ENCODE data around the gene NEUROD2. TPM values are rescaled to one million over a fixed set of nuclear protein-coding genes. Genes with fewer than 3 reads are reported as not detected.
"Not testable (repeated sequence)": the region's sequence is repeated elsewhere in the genome, so short reads cannot be mapped to it uniquely, and the experiment has no call there.

NEUROD2 gene
- total RNA-seq, 2 donors from 2014 or later = not detected

DNA sequence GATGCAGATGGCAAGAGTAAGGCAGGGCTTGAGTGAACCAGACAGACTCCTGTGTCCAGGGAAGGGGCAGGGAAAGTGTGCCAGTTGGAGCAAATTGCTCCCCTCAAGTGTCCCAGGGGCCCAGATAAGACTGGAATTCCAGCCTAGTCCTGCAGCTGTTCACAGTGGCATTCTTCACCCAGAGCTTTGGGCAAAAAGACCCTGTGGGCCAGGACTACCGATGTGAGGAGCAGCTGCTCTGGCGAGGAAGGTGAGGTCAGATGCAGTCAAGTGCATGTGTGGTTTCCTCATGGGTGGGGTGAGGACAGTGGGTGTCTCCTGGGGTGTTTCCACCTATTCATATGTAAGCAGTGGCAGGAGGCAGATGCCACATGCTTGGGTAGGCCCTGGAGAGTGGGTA, 14.3 kb downstream of the NEUROD2 start:
- TF ChIP-seq, protein P1, sequence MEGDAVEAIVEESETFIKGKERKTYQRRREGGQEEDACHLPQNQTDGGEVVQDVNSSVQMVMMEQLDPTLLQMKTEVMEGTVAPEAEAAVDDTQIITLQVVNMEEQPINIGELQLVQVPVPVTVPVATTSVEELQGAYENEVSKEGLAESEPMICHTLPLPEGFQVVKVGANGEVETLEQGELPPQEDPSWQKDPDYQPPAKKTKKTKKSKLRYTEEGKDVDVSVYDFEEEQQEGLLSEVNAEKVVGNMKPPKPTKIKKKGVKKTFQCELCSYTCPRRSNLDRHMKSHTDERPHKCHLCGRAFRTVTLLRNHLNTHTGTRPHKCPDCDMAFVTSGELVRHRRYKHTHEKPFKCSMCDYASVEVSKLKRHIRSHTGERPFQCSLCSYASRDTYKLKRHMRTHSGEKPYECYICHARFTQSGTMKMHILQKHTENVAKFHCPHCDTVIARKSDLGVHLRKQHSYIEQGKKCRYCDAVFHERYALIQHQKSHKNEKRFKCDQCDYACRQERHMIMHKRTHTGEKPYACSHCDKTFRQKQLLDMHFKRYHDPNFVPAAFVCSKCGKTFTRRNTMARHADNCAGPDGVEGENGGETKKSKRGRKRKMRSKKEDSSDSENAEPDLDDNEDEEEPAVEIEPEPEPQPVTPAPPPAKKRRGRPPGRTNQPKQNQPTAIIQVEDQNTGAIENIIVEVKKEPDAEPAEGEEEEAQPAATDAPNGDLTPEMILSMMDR (IDR thresholded peaks at IDR 0.05) = no peak
- H3K9me3 ChIP-seq = no peaks in the 10 kb centered on the region
- no peaks in the 10 kb centered on the region for H3K36me3 ChIP-seq
- no peak overlapping the region for H3K4me3 ChIP-seq
- peaks cover 4 to 8% of the 10 kb centered on the region in 2 donors for H3K4me1 ChIP-seq (ENCODE audit: control insufficient read depth in 1 of 2, low read depth in 2 of 2)
- no peak overlapping the region for H3K27ac ChIP-seq
- no peak for DNase-seq (ENCODE audit: low spot score)
- ATAC-seq (ENCODE audit: insufficient number of reproducible peaks, low FRiP score, low read depth) = no peak
- peaks cover 16% of the 10 kb centered on the region for H3K27me3 ChIP-seq (replicated peaks; ENCODE audit: insufficient read depth)

DNA sequence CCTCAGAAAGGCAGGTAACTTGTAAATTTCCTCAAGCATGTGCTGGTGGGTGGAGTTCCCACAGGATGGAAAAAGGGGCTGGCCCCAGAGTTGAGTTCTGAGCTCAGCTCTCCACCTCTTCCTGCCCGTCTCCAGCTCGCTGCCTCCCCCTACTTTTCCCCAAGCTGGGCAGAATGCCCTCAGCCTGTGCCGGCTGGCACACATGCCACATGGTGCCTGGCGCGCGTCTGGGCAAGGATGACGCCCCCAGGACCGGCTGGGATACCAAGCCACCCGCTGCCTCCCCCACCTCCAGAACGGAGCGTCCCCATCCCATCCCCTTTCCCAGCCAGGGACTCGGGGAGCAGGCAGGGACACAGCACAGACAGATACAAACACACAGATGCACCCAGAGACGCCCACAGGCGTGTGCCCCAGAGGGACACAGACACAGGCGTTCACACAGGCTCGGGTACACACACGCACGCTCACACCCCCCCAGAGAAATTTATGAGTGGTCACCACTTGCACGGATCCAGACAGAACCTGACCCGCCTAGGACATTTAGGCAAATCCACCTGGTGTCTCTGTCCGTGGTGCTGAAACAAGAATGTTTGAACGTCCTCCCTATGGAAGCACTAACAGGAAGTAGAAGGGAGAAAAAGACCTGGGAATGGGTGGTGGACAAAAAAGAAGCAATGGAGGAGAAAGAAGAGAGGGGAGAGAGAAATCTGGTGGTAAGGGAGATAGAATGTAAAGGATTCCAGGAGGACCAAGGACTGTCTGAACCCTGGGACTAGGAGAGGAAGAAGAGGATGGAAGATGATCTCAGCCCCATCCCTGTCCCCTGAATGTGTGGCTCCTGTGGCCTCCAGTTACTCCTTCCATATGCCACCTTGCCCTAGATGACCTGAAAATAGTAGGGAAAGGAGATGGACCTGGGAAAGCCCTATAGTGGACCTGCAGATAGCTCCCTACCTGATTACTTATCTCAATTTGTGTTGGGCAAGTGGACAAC, 15.5 kb downstream of the NEUROD2 start:
- TF ChIP-seq, protein P1 (IDR thresholded peaks at IDR 0.05) = no peak
- DNase-seq (ENCODE audit: low spot score) = no peak
- ATAC-seq (ENCODE audit: insufficient number of reproducible peaks, low FRiP score, low read depth) = no peak
- no peaks in the 10 kb centered on the region for H3K4me1 ChIP-seq (ENCODE audit: control insufficient read depth in 1 of 2, low read depth in 2 of 2)
- no peaks in the 10 kb centered on the region for H3K36me3 ChIP-seq
- H3K27ac ChIP-seq = no peak overlapping the region
- no peak overlapping the region for H3K4me3 ChIP-seq
- no peaks in the 10 kb centered on the region for H3K9me3 ChIP-seq
- H3K27me3 ChIP-seq (replicated peaks; ENCODE audit: insufficient read depth) = peaks cover 8% of the 10 kb centered on the region

GRCh38 chr17:39590180-39590579, 17.5 kb downstream of the NEUROD2 start:
- not testable (repeated sequence) for H3K4me1 ChIP-seq (ENCODE audit: control insufficient read depth in 1 of 2, low read depth in 2 of 2); H3K4me3 ChIP-seq; DNase-seq (ENCODE audit: low spot score); H3K9me3 ChIP-seq; H3K36me3 ChIP-seq; H3K27ac ChIP-seq; H3K27me3 ChIP-seq (replicated peaks; ENCODE audit: insufficient read depth); ATAC-seq (ENCODE audit: insufficient number of reproducible peaks, low FRiP score, low read depth)

- no peak for ATAC-seq (ENCODE audit: insufficient number of reproducible peaks, low FRiP score, low read depth)
- DNase-seq (ENCODE audit: low spot score) = no peak
- Histone ChIP-seq H3K9me3 (no peaks in the 10 kb centered on the region), H3K4me1 (ENCODE audit: control insufficient read depth in 1 of 2, low read depth in 2 of 2) (no peaks in the 10 kb centered on the region), H3K36me3 (no peaks in the 10 kb centered on the region), H3K4me3 (no peak overlapping the region), H3K27ac (no peak overlapping the region), H3K27me3 (replicated peaks; ENCODE audit: insufficient read depth) (no peaks in the 10 kb centered on the region)
- TF ChIP-seq, protein P1 (IDR thresholded peaks at IDR 0.05) = no peak
These were observed 25.1 kb downstream of the NEUROD2 start for GRCh38 chr17:39582658-39583057.

DNA sequence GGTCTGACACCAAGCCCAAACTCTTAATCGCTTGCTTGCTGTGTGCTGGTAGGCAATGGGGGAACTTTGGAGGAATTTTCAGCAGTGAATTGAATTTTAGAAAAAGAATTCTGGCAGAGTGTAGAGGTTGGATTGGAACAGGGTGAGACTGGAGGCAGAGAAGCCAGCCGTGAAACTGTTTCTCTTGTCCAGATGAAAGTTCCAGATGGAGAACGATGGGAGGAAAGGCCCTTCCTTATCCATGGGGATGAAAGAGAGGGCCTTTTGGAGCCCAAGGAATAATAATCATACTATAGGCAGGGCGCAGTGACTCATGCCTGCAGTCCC, 26.0 kb downstream of the NEUROD2 start:
- H3K36me3 ChIP-seq = no peaks in the 10 kb centered on the region
- no peak for ATAC-seq (ENCODE audit: insufficient number of reproducible peaks, low FRiP score, low read depth)
- DNase-seq (ENCODE audit: low spot score) = no peak
- H3K4me1 ChIP-seq (ENCODE audit: control insufficient read depth in 1 of 2, low read depth in 2 of 2) = no peaks in the 10 kb centered on the region
- no peak overlapping the region for H3K4me3 ChIP-seq
- H3K9me3 ChIP-seq = no peaks in the 10 kb centered on the region
- TF ChIP-seq, protein P1 (IDR thresholded peaks at IDR 0.05) = no peak
- no peak overlapping the region for H3K27ac ChIP-seq
- H3K27me3 ChIP-seq (replicated peaks; ENCODE audit: insufficient read depth) = no peaks in the 10 kb centered on the region

Measured in thoracic aorta (tissue), 2 donors.